GM23338 (cell line): ENCODE data around the gene CNIH1. TPM values are rescaled to one million over a fixed set of nuclear protein-coding genes. Genes with fewer than 3 reads are reported as not detected.
"Not testable (repeated sequence)": the region's sequence is repeated elsewhere in the genome, so short reads cannot be mapped to it uniquely, and the experiment has no call there.

Source experiments
- ATAC-seq: fragments of 200-7000 bp; cut with Tn5 transposase; 3 replicates; pipeline ENCODE4 v1.9.1; 2020
- DNase-seq: peaks from one replicate; pipeline ENCODE4 v3.0.0-alpha.2; 2015; ENCODE audit warnings: low spot score
- H2AFZ ChIP-seq: fragments of 200-600 bp; sonication (generic); 2 replicates; pipeline ENCODE4 v1.8.0; 2016; ENCODE audit warnings: antibody characterized with exemption, mild to moderate bottlenecking, moderate library complexity
- H3F3A ChIP-seq: fragments of 200-600 bp; sonication (generic); replicated peaks from 2 replicates; pipeline ENCODE4 v1.8.0; 2017; ENCODE audit warnings: antibody characterized with exemption, mixed run types, low read depth
- H3K27ac ChIP-seq: fragments of 200-600 bp; sonication (generic); 2 replicates; pipeline ENCODE4 v1.6.1; 2016; ENCODE audit warnings: low read depth
- H3K27me3 ChIP-seq: fragments of 200-600 bp; sonication (generic); 2 replicates; pipeline ENCODE4 v1.8.0; 2016; ENCODE audit warnings: mild to moderate bottlenecking, mixed run types, moderate library complexity; ENCODE audit not compliant: insufficient read depth
- H3K36me3 ChIP-seq: fragments of 200-600 bp; sonication (generic); 2 replicates; pipeline ENCODE4 v1.8.0; 2016; ENCODE audit warnings: mild to moderate bottlenecking; ENCODE audit not compliant: insufficient read depth
- H3K4me1 ChIP-seq: fragments of 200-600 bp; sonication (generic); 2 replicates; pipeline ENCODE4 v1.8.0; 2016; ENCODE audit warnings: mild to moderate bottlenecking, moderate library complexity; ENCODE audit not compliant: insufficient read depth
- H3K4me2 ChIP-seq: fragments of 200-600 bp; sonication (generic); 2 replicates; pipeline ENCODE4 v1.7.1; 2017; ENCODE audit warnings: mixed run types
- H3K4me3 ChIP-seq: fragments of 200-600 bp; sonication (generic); 2 replicates; pipeline ENCODE4 v1.6.1; 2016; ENCODE audit warnings: mixed run types
- H3K79me2 ChIP-seq: fragments of 200-600 bp; sonication (generic); replicated peaks from 2 replicates; pipeline ENCODE4 v1.8.0; 2017; ENCODE audit warnings: mild to moderate bottlenecking; ENCODE audit not compliant: insufficient read depth
- H3K9me2 ChIP-seq: fragments of 200-600 bp; sonication (generic); 2 replicates; pipeline ENCODE4 v1.8.0; 2017; ENCODE audit not compliant: insufficient read depth
- H4K20me1 ChIP-seq: fragments of 200-600 bp; sonication (generic); replicated peaks from 2 replicates; pipeline ENCODE4 v1.8.0; 2017; ENCODE audit warnings: mild to moderate bottlenecking; ENCODE audit not compliant: insufficient read depth
- H3K27ac Mint-ChIP-seq: 2 replicates; pipeline ENCODE4 v1.8.0; 2020; ENCODE audit warnings: inconsistent platforms, mild to moderate bottlenecking, moderate library complexity, mixed read lengths
- H3K27me3 Mint-ChIP-seq: 3 replicates; pipeline ENCODE4 v1.8.0; 2022; ENCODE audit warnings: low read depth, mild to moderate bottlenecking, moderate library complexity, mixed read lengths, inconsistent platforms; ENCODE audit not compliant: insufficient read depth, poor library complexity
- H3K36me3 Mint-ChIP-seq: 3 replicates; pipeline ENCODE4 v1.8.0; 2021; ENCODE audit warnings: low read depth, mild to moderate bottlenecking, inconsistent platforms, moderate library complexity, mixed read lengths
- H3K4me1 Mint-ChIP-seq: 3 replicates; pipeline ENCODE4 v1.8.0; 2020; ENCODE audit warnings: mild to moderate bottlenecking, inconsistent platforms, mixed read lengths
- H3K4me3 Mint-ChIP-seq: 3 replicates; pipeline ENCODE4 v1.8.0; 2021; ENCODE audit warnings: moderate library complexity, mild to moderate bottlenecking, inconsistent platforms, mixed read lengths
- H3K9me3 Mint-ChIP-seq: 3 replicates; pipeline ENCODE4 v1.8.0; 2020; ENCODE audit warnings: moderate library complexity, mild to moderate bottlenecking, inconsistent platforms, mixed read lengths
- CTCF ChIP-seq, 2 experiments: fragments of 200-600 bp in 1 of 2; sonication (generic) in 1 of 2; conservative IDR thresholded peaks; 2 replicates each; pipeline versions ENCODE4 v1.5.1 to v1.6.1; 2016 to 2017; ENCODE audit warnings: antibody characterized with exemption in 2 of 2, low read depth in 2 of 2, mild to moderate bottlenecking in 2 of 2, moderate library complexity in 1 of 2
- ETS1 ChIP-seq: IDR thresholded peaks from 2 replicates; pipeline ENCODE4 v1.6.1; 2016; ENCODE audit warnings: antibody characterized with exemption
- EZH2 ChIP-seq: fragments of 200-600 bp; sonication (generic); IDR thresholded peaks from one replicate; pipeline ENCODE4 v1.8.0; 2017; ENCODE audit warnings: antibody characterized with exemption, mild to moderate bottlenecking, low read depth; ENCODE audit not compliant: unreplicated experiment
- POLR2AphosphoS5 ChIP-seq: IDR thresholded peaks from 2 replicates; pipeline ENCODE4 v1.6.1; 2016; ENCODE audit warnings: antibody characterized with exemption, low read depth
- REST ChIP-seq: IDR thresholded peaks from one replicate; pipeline ENCODE4 v1.6.1; 2018; ENCODE audit warnings: antibody characterized with exemption; ENCODE audit not compliant: unreplicated experiment
- STAT1 ChIP-seq: IDR thresholded peaks from one replicate; pipeline ENCODE4 v1.6.1; 2016; ENCODE audit warnings: antibody characterized with exemption; ENCODE audit not compliant: unreplicated experiment
- ZNF114 ChIP-seq: fragments of 250-450 bp; sonication (Bioruptor Pico); IDR thresholded peaks from 2 replicates; pipeline ENCODE4 v1.5.0; 2020; ENCODE audit warnings: mild to moderate bottlenecking, moderate library complexity
- ZNF331 ChIP-seq: fragments of 250-450 bp; sonication (Bioruptor Pico); IDR thresholded peaks from 2 replicates; pipeline ENCODE4 v1.5.0; 2020; ENCODE audit warnings: low read depth, mild to moderate bottlenecking, moderate library complexity
- polyA plus RNA-seq: library from polyadenylated mRNA; unstranded; fragments of >200 nt; fragmentation: Nextera tagmentation; extraction: Ambion mirVana; gene quantifications from 2 replicates; pipeline ENCODE4 v1.2.1, GENCODE V29; 2016
- total RNA-seq: library from RNA; depleted of rRNA; stranded (reverse); fragments of >200 nt; shearing (Covaris generic); gene quantifications from 2 replicates; pipeline ENCODE4 v1.2.3, GENCODE V29; 2014
- TF ChIP-seq, protein P1 (sequence below): fragments of 250-450 bp; sonication (Bioruptor Pico); IDR thresholded peaks from 2 replicates; pipeline ENCODE4 v1.5.0; 2020; ENCODE audit warnings: mild to moderate bottlenecking, moderate library complexity

The CNIH1 gene
- total and polyA plus RNA-seq, 2 experiments from 2014 or later, result 135 to 172 TPM

- H3K4me3 ChIP-seq, result no peak overlapping the region
- no peaks in the 10 kb centered on the region for H3K27me3 ChIP-seq
- Mint-ChIP-seq H3K27ac (no peak overlapping the region), H3K4me1 (peaks cover 16% of the 10 kb centered on the region), H3K36me3 (peaks cover 10% of the 10 kb centered on the region; the same call in 2 of the 3 replicates), H3K4me3 (no peak overlapping the region), H3K27me3 (peaks cover 8% of the 10 kb centered on the region), H3K9me3 (no peaks in the 10 kb centered on the region)
- H3K4me2 ChIP-seq, result no peak overlapping the region
- H2AFZ ChIP-seq, result no peak overlapping the region
- H3K79me2 ChIP-seq, result peaks cover 17% of the 10 kb centered on the region
- no peaks in the 10 kb centered on the region for H3K9me2 ChIP-seq
- no peak for ATAC-seq
- H3K36me3 ChIP-seq, result no peaks in the 10 kb centered on the region
- H3K27ac ChIP-seq, result no peak overlapping the region
- H4K20me1 ChIP-seq, result no peaks in the 10 kb centered on the region
- no peak for TF ChIP-seq EZH2
- no peak for TF ChIP-seq CTCF (conservative IDR thresholded peaks at IDR 0.05; ENCODE audit: low read depth in 2 of 2)
- TF ChIP-seq STAT1, result no peak
- no peak for TF ChIP-seq ETS1
- no peak for TF ChIP-seq ZNF331 (CRISPR knock-in tag)
- TF ChIP-seq, protein P1, sequence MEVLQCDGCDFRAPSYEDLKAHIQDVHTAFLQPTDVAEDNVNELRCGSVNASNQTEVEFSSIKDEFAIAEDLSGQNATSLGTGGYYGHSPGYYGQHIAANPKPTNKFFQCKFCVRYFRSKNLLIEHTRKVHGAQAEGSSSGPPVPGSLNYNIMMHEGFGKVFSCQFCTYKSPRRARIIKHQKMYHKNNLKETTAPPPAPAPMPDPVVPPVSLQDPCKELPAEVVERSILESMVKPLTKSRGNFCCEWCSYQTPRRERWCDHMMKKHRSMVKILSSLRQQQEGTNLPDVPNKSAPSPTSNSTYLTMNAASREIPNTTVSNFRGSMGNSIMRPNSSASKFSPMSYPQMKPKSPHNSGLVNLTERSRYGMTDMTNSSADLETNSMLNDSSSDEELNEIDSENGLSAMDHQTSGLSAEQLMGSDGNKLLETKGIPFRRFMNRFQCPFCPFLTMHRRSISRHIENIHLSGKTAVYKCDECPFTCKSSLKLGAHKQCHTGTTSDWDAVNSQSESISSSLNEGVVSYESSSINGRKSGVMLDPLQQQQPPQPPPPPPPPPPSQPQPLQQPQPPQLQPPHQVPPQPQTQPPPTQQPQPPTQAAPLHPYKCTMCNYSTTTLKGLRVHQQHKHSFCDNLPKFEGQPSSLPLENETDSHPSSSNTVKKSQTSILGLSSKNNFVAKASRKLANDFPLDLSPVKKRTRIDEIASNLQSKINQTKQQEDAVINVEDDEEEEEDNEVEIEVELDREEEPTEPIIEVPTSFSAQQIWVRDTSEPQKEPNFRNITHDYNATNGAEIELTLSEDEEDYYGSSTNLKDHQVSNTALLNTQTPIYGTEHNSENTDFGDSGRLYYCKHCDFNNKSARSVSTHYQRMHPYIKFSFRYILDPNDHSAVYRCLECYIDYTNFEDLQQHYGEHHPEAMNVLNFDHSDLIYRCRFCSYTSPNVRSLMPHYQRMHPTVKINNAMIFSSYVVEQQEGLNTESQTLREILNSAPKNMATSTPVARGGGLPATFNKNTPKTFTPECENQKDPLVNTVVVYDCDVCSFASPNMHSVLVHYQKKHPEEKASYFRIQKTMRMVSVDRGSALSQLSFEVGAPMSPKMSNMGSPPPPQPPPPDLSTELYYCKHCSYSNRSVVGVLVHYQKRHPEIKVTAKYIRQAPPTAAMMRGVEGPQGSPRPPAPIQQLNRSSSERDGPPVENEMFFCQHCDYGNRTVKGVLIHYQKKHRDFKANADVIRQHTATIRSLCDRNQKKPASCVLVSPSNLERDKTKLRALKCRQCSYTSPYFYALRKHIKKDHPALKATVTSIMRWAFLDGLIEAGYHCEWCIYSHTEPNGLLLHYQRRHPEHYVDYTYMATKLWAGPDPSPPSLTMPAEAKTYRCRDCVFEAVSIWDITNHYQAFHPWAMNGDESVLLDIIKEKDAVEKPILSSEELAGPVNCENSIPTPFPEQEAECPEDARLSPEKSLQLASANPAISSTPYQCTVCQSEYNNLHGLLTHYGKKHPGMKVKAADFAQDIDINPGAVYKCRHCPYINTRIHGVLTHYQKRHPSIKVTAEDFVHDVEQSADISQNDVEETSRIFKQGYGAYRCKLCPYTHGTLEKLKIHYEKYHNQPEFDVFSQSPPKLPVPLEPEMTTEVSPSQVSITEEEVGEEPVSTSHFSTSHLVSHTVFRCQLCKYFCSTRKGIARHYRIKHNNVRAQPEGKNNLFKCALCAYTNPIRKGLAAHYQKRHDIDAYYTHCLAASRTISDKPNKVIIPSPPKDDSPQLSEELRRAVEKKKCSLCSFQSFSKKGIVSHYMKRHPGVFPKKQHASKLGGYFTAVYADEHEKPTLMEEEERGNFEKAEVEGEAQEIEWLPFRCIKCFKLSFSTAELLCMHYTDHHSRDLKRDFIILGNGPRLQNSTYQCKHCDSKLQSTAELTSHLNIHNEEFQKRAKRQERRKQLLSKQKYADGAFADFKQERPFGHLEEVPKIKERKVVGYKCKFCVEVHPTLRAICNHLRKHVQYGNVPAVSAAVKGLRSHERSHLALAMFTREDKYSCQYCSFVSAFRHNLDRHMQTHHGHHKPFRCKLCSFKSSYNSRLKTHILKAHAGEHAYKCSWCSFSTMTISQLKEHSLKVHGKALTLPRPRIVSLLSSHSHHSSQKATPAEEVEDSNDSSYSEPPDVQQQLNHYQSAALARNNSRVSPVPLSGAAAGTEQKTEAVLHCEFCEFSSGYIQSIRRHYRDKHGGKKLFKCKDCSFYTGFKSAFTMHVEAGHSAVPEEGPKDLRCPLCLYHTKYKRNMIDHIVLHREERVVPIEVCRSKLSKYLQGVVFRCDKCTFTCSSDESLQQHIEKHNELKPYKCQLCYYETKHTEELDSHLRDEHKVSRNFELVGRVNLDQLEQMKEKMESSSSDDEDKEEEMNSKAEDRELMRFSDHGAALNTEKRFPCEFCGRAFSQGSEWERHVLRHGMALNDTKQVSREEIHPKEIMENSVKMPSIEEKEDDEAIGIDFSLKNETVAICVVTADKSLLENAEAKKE, result no peak
- no peak for TF ChIP-seq POLR2AphosphoS5
- TF ChIP-seq REST, result no peak
- TF ChIP-seq ZNF114, result no peak
- 0 out of 2 replicates have a peak, but pooled peaks cover 4% of the 10 kb centered on the region for H3F3A ChIP-seq
- H3K4me1 ChIP-seq, result peaks cover 9% of the 10 kb centered on the region
- DNase-seq, result no peak
Observed at GRCh38 chr14:54443981-54444380, 2.8 kb upstream of the CNIH1 start.

DNA sequence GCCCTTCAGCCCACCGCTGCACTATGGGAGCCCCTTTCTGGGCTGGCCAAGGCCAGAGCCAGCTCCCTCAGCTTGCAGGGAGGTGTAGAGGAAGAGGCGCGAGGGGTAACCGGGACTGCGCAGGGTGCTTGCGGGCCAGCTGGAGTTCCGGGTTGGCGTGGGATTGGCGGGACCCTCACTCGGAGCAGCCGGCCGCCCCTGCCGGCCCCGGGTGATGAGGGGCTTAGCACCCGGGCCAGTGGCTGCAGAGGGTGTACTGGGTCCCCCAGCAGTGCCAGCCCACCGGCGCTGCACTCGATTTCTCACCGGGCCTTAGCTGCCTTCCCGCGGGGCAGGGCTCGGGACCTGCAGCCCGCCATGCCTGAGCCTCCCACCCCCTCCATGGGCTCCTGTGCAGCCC lies 1.8 kb upstream of the CNIH1 start:
- not testable (repeated sequence) for H3K4me2 ChIP-seq, H3K27me3 Mint-ChIP-seq, H3K4me3 ChIP-seq, H3K36me3 ChIP-seq, H3K27ac Mint-ChIP-seq, H3K27ac ChIP-seq, H3K9me3 Mint-ChIP-seq, H3F3A ChIP-seq, H3K4me3 Mint-ChIP-seq, H4K20me1 ChIP-seq, H3K27me3 ChIP-seq, DNase-seq, H2AFZ ChIP-seq, ATAC-seq, H3K9me2 ChIP-seq
- Histone ChIP-seq H3K4me1 (peaks cover 19% of the 10 kb centered on the region), H3K79me2 (peaks cover 27% of the 10 kb centered on the region)
- peaks cover 23% of the 10 kb centered on the region for H3K4me1 Mint-ChIP-seq
- H3K36me3 Mint-ChIP-seq, result peaks cover 15% of the 10 kb centered on the region; the same call in 2 of the 3 replicates
